ENCODE data around the gene SLC35D1. TPM values are rescaled to one million over a fixed set of nuclear protein-coding genes. Genes with fewer than 3 reads are reported as not detected.
A peak's percentile ranks its signal among the peaks of the same experiment; 100 is the strongest.
"Not testable (repeated sequence)": the region's sequence is repeated elsewhere in the genome, so short reads cannot be mapped to it uniquely, and the experiment has no call there.

SLC35D1 gene
- polyA plus RNA-seq, 1 experiment, result 9.0 TPM

- Histone ChIP-seq H3K36me3 (ENCODE audit: control insufficient read depth, insufficient read depth, low read length) (no peaks in the 10 kb centered on the region), H3K4me3 (ENCODE audit: low read depth, low read length) (no peak overlapping the region), H3K27me3 (ENCODE audit: control insufficient read depth, insufficient read depth, low read length) (0 out of 2 replicates have a peak, but pooled peaks cover 1% of the 10 kb centered on the region)
- no peak for DNase-seq (ENCODE audit: low read depth)
- no peak for TF ChIP-seq CTCF (IDR thresholded peaks at IDR 0.05; ENCODE audit: insufficient read depth, low read depth, low read length)
- ChIA-PET POLR2A (no interaction called here), CTCF (no interaction called here)
Observed at GRCh38 chr1:67077593-67077992, 23.6 kb upstream of the SLC35D1 start.

GRCh38 chr1:67072749-67073148 lies 18.8 kb upstream of the SLC35D1 start:
- peaks cover 3% of the 10 kb centered on the region; the same call in 1 of the 2 replicates for H3K27me3 ChIP-seq (ENCODE audit: control insufficient read depth, insufficient read depth, low read length)
- no peak overlapping the region for H3K4me3 ChIP-seq (ENCODE audit: low read depth, low read length)
- ChIA-PET CTCF (interaction anchor here (1.6 kb wide), 1 partner anchor 12 kb away, joined by 3 read pairs; no protein-coding TSS in a partner anchor), POLR2A (no interaction called here)
- no peaks in the 10 kb centered on the region for H3K36me3 ChIP-seq (ENCODE audit: control insufficient read depth, insufficient read depth, low read length)
- no peak for DNase-seq (ENCODE audit: low read depth)
- TF ChIP-seq CTCF (IDR thresholded peaks at IDR 0.05; ENCODE audit: insufficient read depth, low read depth, low read length), result no peak

- H3K36me3 ChIP-seq (ENCODE audit: control insufficient read depth, insufficient read depth, low read length); POLR2A ChIA-PET; CTCF ChIA-PET; DNase-seq (ENCODE audit: low read depth); H3K4me3 ChIP-seq (ENCODE audit: low read depth, low read length); H3K27me3 ChIP-seq (ENCODE audit: control insufficient read depth, insufficient read depth, low read length): not testable (repeated sequence)
Observed at GRCh38 chr1:67067655-67068054, 13.7 kb upstream of the SLC35D1 start.

GRCh38 chr1:67062412-67062811 lies 8.5 kb upstream of the SLC35D1 start:
- no peak overlapping the region for H3K4me3 ChIP-seq (ENCODE audit: low read depth, low read length)
- no peaks in the 10 kb centered on the region for H3K36me3 ChIP-seq (ENCODE audit: control insufficient read depth, insufficient read depth, low read length)
- DNase-seq (ENCODE audit: low read depth), result no peak
- ChIA-PET CTCF (interaction anchor here (0.7 kb wide), 1 partner anchor 11 kb away, joined by 3 read pairs; no protein-coding TSS in a partner anchor), POLR2A (no interaction called here)
- H3K27me3 ChIP-seq (ENCODE audit: control insufficient read depth, insufficient read depth, low read length), result no peaks in the 10 kb centered on the region
- TF ChIP-seq CTCF (IDR thresholded peaks at IDR 0.05; ENCODE audit: insufficient read depth, low read depth, low read length), result no peak

GRCh38 chr1:67061266-67061665 lies 7.3 kb upstream of the SLC35D1 start:
- no peak for TF ChIP-seq CTCF (IDR thresholded peaks at IDR 0.05; ENCODE audit: insufficient read depth, low read depth, low read length)
- H3K4me3 ChIP-seq (ENCODE audit: low read depth, low read length), result no peak overlapping the region
- DNase-seq (ENCODE audit: low read depth), result no peak
- CTCF ChIA-PET, result interaction anchor here (1.2 to 1.5 kb wide), 2 partner anchors 66 to 88 kb away, joined by 3 to 4 read pairs; no protein-coding TSS in a partner anchor
- no peaks in the 10 kb centered on the region for H3K36me3 ChIP-seq (ENCODE audit: control insufficient read depth, insufficient read depth, low read length)
- H3K27me3 ChIP-seq (ENCODE audit: control insufficient read depth, insufficient read depth, low read length), result no peaks in the 10 kb centered on the region
- POLR2A ChIA-PET, result no interaction called here

- ChIA-PET POLR2A (no interaction called here), CTCF (interaction anchor here (0.6 to 1.5 kb wide), 4 partner anchors 13 to 244 kb away, joined by 3 to 6 read pairs (median 4); no protein-coding TSS in a partner anchor)
- no peak for TF ChIP-seq CTCF (IDR thresholded peaks at IDR 0.05; ENCODE audit: insufficient read depth, low read depth, low read length)
- no peak overlapping the region for H3K4me3 ChIP-seq (ENCODE audit: low read depth, low read length)
- H3K36me3 ChIP-seq (ENCODE audit: control insufficient read depth, insufficient read depth, low read length), result no peaks in the 10 kb centered on the region
- peak; percentile 92 for DNase-seq (ENCODE audit: low read depth)
- no peaks in the 10 kb centered on the region for H3K27me3 ChIP-seq (ENCODE audit: control insufficient read depth, insufficient read depth, low read length)
Observed at GRCh38 chr1:67060811-67061218, 6.9 kb upstream of the SLC35D1 start.

All from BJ (cell line).